ENCODE measurements around the gene PDE4D. TPM values are rescaled to one million over a fixed set of nuclear protein-coding genes. Genes with fewer than 3 reads are reported as not detected.
A peak's percentile ranks its signal among the peaks of the same experiment; 100 is the strongest.
"Not testable (repeated sequence)": the region's sequence is repeated elsewhere in the genome, so short reads cannot be mapped to it uniquely, and the experiment has no call there.

PDE4D gene
- total and polyA plus RNA-seq, 2 experiments from 2014 or later = 21.9 to 54.2 TPM

- Histone ChIP-seq H3K36me3 (no peaks in the 10 kb centered on the region), H3K27ac (no peak overlapping the region), H3K9me3 (ENCODE audit: low read depth) (no peaks in the 10 kb centered on the region), H3K4me3 (no peak overlapping the region), H3K4me1 (ENCODE audit: low read depth) (no peaks in the 10 kb centered on the region), H3K27me3 (no peaks in the 10 kb centered on the region)
- DNase-seq (ENCODE audit: low read depth in 1 of 2, low spot score in 1 of 2) = no peak
- TF ChIP-seq, protein P1, sequence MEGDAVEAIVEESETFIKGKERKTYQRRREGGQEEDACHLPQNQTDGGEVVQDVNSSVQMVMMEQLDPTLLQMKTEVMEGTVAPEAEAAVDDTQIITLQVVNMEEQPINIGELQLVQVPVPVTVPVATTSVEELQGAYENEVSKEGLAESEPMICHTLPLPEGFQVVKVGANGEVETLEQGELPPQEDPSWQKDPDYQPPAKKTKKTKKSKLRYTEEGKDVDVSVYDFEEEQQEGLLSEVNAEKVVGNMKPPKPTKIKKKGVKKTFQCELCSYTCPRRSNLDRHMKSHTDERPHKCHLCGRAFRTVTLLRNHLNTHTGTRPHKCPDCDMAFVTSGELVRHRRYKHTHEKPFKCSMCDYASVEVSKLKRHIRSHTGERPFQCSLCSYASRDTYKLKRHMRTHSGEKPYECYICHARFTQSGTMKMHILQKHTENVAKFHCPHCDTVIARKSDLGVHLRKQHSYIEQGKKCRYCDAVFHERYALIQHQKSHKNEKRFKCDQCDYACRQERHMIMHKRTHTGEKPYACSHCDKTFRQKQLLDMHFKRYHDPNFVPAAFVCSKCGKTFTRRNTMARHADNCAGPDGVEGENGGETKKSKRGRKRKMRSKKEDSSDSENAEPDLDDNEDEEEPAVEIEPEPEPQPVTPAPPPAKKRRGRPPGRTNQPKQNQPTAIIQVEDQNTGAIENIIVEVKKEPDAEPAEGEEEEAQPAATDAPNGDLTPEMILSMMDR (IDR thresholded peaks at IDR 0.05; ENCODE audit: low read depth, low read length) = no peak
Measured at GRCh38 chr5:58961631-58962280, 931.8 kb downstream of the PDE4D start.

- H3K4me1 ChIP-seq (ENCODE audit: low read depth) = no peaks in the 10 kb centered on the region
- TF ChIP-seq, protein P1 (IDR thresholded peaks at IDR 0.05; ENCODE audit: low read depth, low read length) = no peak
- H3K27ac ChIP-seq = no peak overlapping the region
- H3K36me3 ChIP-seq = no peaks in the 10 kb centered on the region
- H3K4me3 ChIP-seq = no peak overlapping the region
- H3K27me3 ChIP-seq = no peaks in the 10 kb centered on the region
- H3K9me3 ChIP-seq (ENCODE audit: low read depth) = no peaks in the 10 kb centered on the region
- DNase-seq (ENCODE audit: low read depth in 1 of 2, low spot score in 1 of 2) = no peak
Measured at GRCh38 chr5:58958701-58959100, 934.8 kb downstream of the PDE4D start.

- not testable (repeated sequence) for DNase-seq (ENCODE audit: low read depth in 1 of 2, low spot score in 1 of 2); H3K4me3 ChIP-seq; H3K4me1 ChIP-seq (ENCODE audit: low read depth); H3K36me3 ChIP-seq; H3K9me3 ChIP-seq (ENCODE audit: low read depth); H3K27ac ChIP-seq; H3K27me3 ChIP-seq
Measured at GRCh38 chr5:58953218-58953617, 940.3 kb downstream of the PDE4D start.

GRCh38 chr5:58950224-58950623 is 943.3 kb downstream of the PDE4D start:
- Histone ChIP-seq H3K4me1 (ENCODE audit: low read depth) (peaks cover 4% of the 10 kb centered on the region), H3K27ac (no peak overlapping the region), H3K4me3 (no peak overlapping the region), H3K9me3 (ENCODE audit: low read depth) (no peaks in the 10 kb centered on the region), H3K36me3 (no peaks in the 10 kb centered on the region), H3K27me3 (no peaks in the 10 kb centered on the region)
- TF ChIP-seq, protein P1 (IDR thresholded peaks at IDR 0.05; ENCODE audit: low read depth, low read length) = no peak
- DNase-seq (ENCODE audit: low read depth in 1 of 2, low spot score in 1 of 2) = no peak

- TF ChIP-seq, protein P1 (IDR thresholded peaks at IDR 0.05; ENCODE audit: low read depth, low read length) = no peak
- Histone ChIP-seq H3K36me3 (no peaks in the 10 kb centered on the region), H3K9me3 (ENCODE audit: low read depth) (no peaks in the 10 kb centered on the region), H3K4me1 (ENCODE audit: low read depth) (peaks cover 4% of the 10 kb centered on the region), H3K4me3 (no peak overlapping the region), H3K27ac (no peak overlapping the region), H3K27me3 (no peaks in the 10 kb centered on the region)
- DNase-seq (ENCODE audit: low read depth in 1 of 2, low spot score in 1 of 2) = no peak
Measured at GRCh38 chr5:58946230-58946629, 947.3 kb downstream of the PDE4D start.

- Histone ChIP-seq H3K27me3 (no peaks in the 10 kb centered on the region), H3K9me3 (ENCODE audit: low read depth) (no peaks in the 10 kb centered on the region), H3K36me3 (no peaks in the 10 kb centered on the region), H3K4me1 (ENCODE audit: low read depth) (peaks cover 4% of the 10 kb centered on the region), H3K27ac (no peak overlapping the region), H3K4me3 (no peak overlapping the region)
- peak in 1 of 2 donors; percentile 9 for DNase-seq (ENCODE audit: low read depth in 1 of 2, low spot score in 1 of 2)
- TF ChIP-seq, protein P1 (IDR thresholded peaks at IDR 0.05; ENCODE audit: low read depth, low read length) = no peak
Measured at GRCh38 chr5:58944221-58944620, 949.3 kb downstream of the PDE4D start.

Data from cardiac muscle cell (in vitro differentiated cells and primary cell).